CD4-positive, alpha-beta memory T cell (primary cell): Measurements from ENCODE around the gene FDX2. TPM values are rescaled to one million over a fixed set of nuclear protein-coding genes. Genes with fewer than 3 reads are reported as not detected.

Source experiments
- CTCF ChIA-PET: fragments of 350-600 bp; sonication (Branson Sonifier 250); formaldehyde crosslinking; loops from one replicate; lab custom pipeline; 2021; ENCODE audit warnings: inconsistent platforms; ENCODE audit not compliant: partially characterized antibody; lab: Charles Lee
- POLR2A ChIA-PET: fragments of 350-600 bp; sonication (Branson Sonifier 250); formaldehyde crosslinking; loops from one replicate; lab custom pipeline; 2021; ENCODE audit not compliant: partially characterized antibody; lab: Charles Lee
- DNase-seq, 5 donors: peaks; one replicate each; pipeline versions ENCODE4 v3.0.0 to v3.0.0-alpha.2; 2020 to 2022; ENCODE audit warnings: mixed read lengths in 1 of 5
- H3K27ac ChIP-seq: one replicate; pipeline ENCODE4 v1.7.0; 2013; ENCODE audit warnings: low read depth, low read length
- H3K27me3 ChIP-seq: 2 replicates; pipeline ENCODE4 v1.7.0; 2013; ENCODE audit warnings: mild to moderate bottlenecking, low read length, moderate library complexity; ENCODE audit not compliant: insufficient read depth
- H3K36me3 ChIP-seq: 2 replicates; pipeline ENCODE4 v1.7.0; 2013; ENCODE audit warnings: mild to moderate bottlenecking, low read length, moderate library complexity; ENCODE audit not compliant: insufficient read depth
- H3K4me1 ChIP-seq: 2 replicates; pipeline ENCODE4 v1.7.0; 2013; ENCODE audit warnings: mild to moderate bottlenecking, low read length, moderate library complexity; ENCODE audit not compliant: insufficient read depth
- H3K4me3 ChIP-seq, 2 donors: one replicate each; pipeline ENCODE4 v1.7.0; 2013; ENCODE audit warnings: low read length in 2 of 2, mild to moderate bottlenecking in 1 of 2
- H3K9me3 ChIP-seq, 2 donors: one replicate each; pipeline ENCODE4 v1.7.0; 2013; ENCODE audit warnings: low read length in 2 of 2, control low read depth in 1 of 2; ENCODE audit not compliant: control insufficient read depth in 1 of 2
- H3K27ac Mint-ChIP-seq, 7 donors: one replicate each; pipeline ENCODE4 v1.8.0; 2020 to 2021; ENCODE audit warnings: mixed read lengths in 7 of 7, mild to moderate bottlenecking in 6 of 7, inconsistent platforms in 3 of 7, moderate library complexity in 3 of 7
- H3K27me3 Mint-ChIP-seq, 2 donors: one replicate each; pipeline ENCODE4 v1.8.0; 2020 to 2021; ENCODE audit warnings: mixed read lengths in 2 of 2
- H3K36me3 Mint-ChIP-seq, 2 donors: one replicate each; pipeline ENCODE4 v1.8.0; 2020 to 2021; ENCODE audit warnings: mixed read lengths in 2 of 2, inconsistent platforms in 1 of 2, mild to moderate bottlenecking in 1 of 2
- H3K4me1 Mint-ChIP-seq, 4 donors: one replicate each; pipeline ENCODE4 v1.8.0; 2020 to 2021; ENCODE audit warnings: mixed read lengths in 4 of 4, mild to moderate bottlenecking in 1 of 4
- H3K4me3 Mint-ChIP-seq, 8 donors: one replicate each; pipeline ENCODE4 v1.8.0; 2020 to 2021; ENCODE audit warnings: mixed read lengths in 8 of 8, mild to moderate bottlenecking in 7 of 8, moderate library complexity in 6 of 8, inconsistent platforms in 3 of 8
- H3K9me3 Mint-ChIP-seq, 8 donors: one replicate each; pipeline ENCODE4 v1.8.0; 2020 to 2021; ENCODE audit warnings: mixed read lengths in 8 of 8, mild to moderate bottlenecking in 5 of 8, inconsistent platforms in 3 of 8, moderate library complexity in 1 of 8
- intact Hi-C: fragments of 100-400 bp; cut with micrococcal nuclease; formaldehyde crosslinking; loops from one replicate; pipeline ENCODE4 v1.15.1; 2023
- polyA plus RNA-seq, 2 donors: library from polyadenylated mRNA; unstranded; fragments of 300-500 nt; fragmentation: Illumina TruSeq; gene quantifications; one replicate each; pipeline ENCODE4 v1.2.3, GENCODE V29; 2021
- total RNA-seq, 2 experiments: library from RNA; stranded (reverse); gene quantifications; one replicate each; pipeline ENCODE4 v1.2.3, GENCODE V29; 2021

The FDX2 gene
- total and polyA plus RNA-seq, 4 experiments from 2014 or later, result 10.6 to 13.6 (median 11.0) TPM

- Mint-ChIP-seq H3K4me1 (no peaks in the 10 kb centered on the region), H3K9me3 (no peaks in the 10 kb centered on the region), H3K27ac (peak overlapping the region in 1 of 7 donors; percentile 41), H3K4me3 (no peak overlapping the region), H3K27me3 (no peaks in the 10 kb centered on the region), H3K36me3 (peaks cover 31 to 44% of the 10 kb centered on the region in 2 donors)
- intact Hi-C loops, result no loop called here
- H3K27ac ChIP-seq, result no peak overlapping the region
- no peaks in the 10 kb centered on the region for H3K4me1 ChIP-seq
- H3K4me3 ChIP-seq, result no peak overlapping the region
- CTCF ChIA-PET, result no interaction called here
- H3K9me3 ChIP-seq, result no peaks in the 10 kb centered on the region
- peaks cover 39% of the 10 kb centered on the region for H3K36me3 ChIP-seq
- peak in 3 of 5 donors; percentile 8 to 28 (median 23) for DNase-seq
- POLR2A ChIA-PET, result interaction anchor here (1.8 kb wide), 1 partner anchor 84 kb away, joined by 4 read pairs; no protein-coding TSS in a partner anchor
- no peaks in the 10 kb centered on the region for H3K27me3 ChIP-seq
These were observed 38.1 kb upstream of the FDX2 start for GRCh38 chr19:10353793-10354391.

DNA sequence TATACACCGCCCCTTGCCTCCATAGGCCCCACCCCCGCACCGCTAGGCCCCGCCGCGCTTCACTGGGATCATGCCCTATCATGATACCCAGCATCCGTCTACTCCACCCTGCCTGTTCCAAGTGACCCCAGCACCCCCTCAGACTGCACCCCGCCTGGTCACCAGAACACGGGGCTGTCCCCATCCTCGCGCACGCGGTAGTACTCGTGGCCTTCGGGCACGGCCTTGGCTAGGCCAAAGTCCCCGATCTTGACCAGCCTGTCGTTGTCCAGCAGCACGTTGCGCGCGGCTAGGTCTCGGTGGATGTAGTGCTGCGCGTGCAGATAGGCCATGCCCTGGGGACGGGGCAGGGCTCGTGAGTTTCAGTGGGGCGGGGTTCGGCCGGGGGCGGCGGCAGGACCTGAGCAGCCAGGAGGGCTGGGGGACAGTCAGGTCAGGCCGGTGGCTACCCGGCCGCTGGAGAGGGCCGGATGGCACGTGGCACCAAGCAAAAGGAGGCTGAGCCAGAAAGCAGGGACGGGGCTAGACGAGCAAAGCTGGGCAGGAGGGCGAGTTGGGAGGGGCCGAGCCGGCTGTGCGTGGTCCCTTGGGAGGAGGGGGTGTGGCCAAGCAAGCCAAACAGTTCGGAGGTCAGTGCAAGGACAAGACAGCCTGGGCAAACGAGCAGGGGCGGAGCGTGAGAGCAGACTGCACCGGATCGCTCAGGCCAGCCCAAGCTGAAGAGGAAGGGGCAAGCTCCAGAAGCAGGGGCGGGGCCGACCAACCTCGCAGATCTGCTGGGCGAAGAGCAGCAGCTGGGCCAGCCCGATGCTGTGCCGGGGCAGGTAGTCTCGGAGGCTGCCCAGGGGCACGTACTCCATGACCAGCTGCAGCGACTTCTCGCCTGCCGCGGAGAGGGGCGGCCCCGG, 37.2 kb upstream of the FDX2 start:
- H3K36me3 Mint-ChIP-seq, result peaks cover 27 to 44% of the 10 kb centered on the region in 2 donors
- no peak overlapping the region for H3K4me3 ChIP-seq
- H3K9me3 Mint-ChIP-seq, result no peaks in the 10 kb centered on the region
- POLR2A ChIA-PET, result interaction anchor here (1.8 kb wide), 1 partner anchor 83 kb away, joined by 4 read pairs; no protein-coding TSS in a partner anchor
- H3K27ac Mint-ChIP-seq, result no peak overlapping the region
- no peaks in the 10 kb centered on the region for H3K9me3 ChIP-seq
- CTCF ChIA-PET, result no interaction called here
- intact Hi-C loops, result no loop called here
- H3K27me3 Mint-ChIP-seq, result no peaks in the 10 kb centered on the region
- H3K4me1 Mint-ChIP-seq, result no peaks in the 10 kb centered on the region
- no peaks in the 10 kb centered on the region for H3K27me3 ChIP-seq
- no peaks in the 10 kb centered on the region for H3K4me1 ChIP-seq
- H3K36me3 ChIP-seq, result peaks cover 34% of the 10 kb centered on the region
- H3K4me3 Mint-ChIP-seq, result no peak overlapping the region
- no peak overlapping the region for H3K27ac ChIP-seq
- no peak for DNase-seq

DNA sequence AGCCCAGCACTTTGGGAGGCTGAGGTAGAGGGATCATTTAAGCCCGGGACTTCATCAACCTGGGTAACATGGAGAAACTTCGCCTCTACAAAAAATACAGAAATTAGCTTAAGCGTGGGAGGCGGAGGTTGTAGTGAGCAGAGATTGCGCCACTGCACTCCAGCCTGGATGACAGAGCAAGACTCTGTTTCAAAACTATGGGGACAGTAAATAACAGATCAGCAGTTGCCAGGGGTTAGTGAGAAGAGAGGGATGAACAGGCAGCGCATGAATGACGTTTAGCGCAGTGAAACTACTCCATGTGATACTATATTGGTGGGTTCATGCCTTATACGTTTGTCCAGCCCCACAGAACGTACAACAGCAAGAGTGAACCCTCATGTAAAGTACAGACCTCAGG, 30.7 kb upstream of the FDX2 start:
- Mint-ChIP-seq H3K36me3 (peaks cover 6 to 10% of the 10 kb centered on the region in 2 donors), H3K27ac (no peak overlapping the region), H3K4me1 (no peaks in the 10 kb centered on the region), H3K27me3 (no peaks in the 10 kb centered on the region), H3K9me3 (no peaks in the 10 kb centered on the region), H3K4me3 (no peak overlapping the region)
- POLR2A ChIA-PET, result no interaction called here
- Histone ChIP-seq H3K36me3 (peaks cover 6% of the 10 kb centered on the region), H3K4me1 (no peaks in the 10 kb centered on the region), H3K4me3 (no peak overlapping the region), H3K27ac (no peak overlapping the region), H3K9me3 (no peaks in the 10 kb centered on the region), H3K27me3 (no peaks in the 10 kb centered on the region)
- intact Hi-C loops, result no loop called here
- CTCF ChIA-PET, result no interaction called here
- DNase-seq, result no peak

GRCh38 chr19:10344780-10345179, 29.0 kb upstream of the FDX2 start:
- Mint-ChIP-seq H3K4me3 (no peak overlapping the region), H3K36me3 (no peaks in the 10 kb centered on the region), H3K27me3 (no peaks in the 10 kb centered on the region), H3K4me1 (peaks cover 3 to 10% (median 4%) of the 10 kb centered on the region in 4 donors), H3K9me3 (no peaks in the 10 kb centered on the region), H3K27ac (no peak overlapping the region)
- no peak overlapping the region for H3K27ac ChIP-seq
- H3K9me3 ChIP-seq, result no peaks in the 10 kb centered on the region
- CTCF ChIA-PET, result interaction anchor here (0.6 to 1.7 kb wide), 2 partner anchors 85 to 242 kb away, joined by 3 to 6 read pairs; no protein-coding TSS in a partner anchor
- intact Hi-C loops, result no loop called here
- peaks cover 6% of the 10 kb centered on the region for H3K4me1 ChIP-seq
- no peak overlapping the region for H3K4me3 ChIP-seq
- H3K36me3 ChIP-seq, result no peaks in the 10 kb centered on the region
- POLR2A ChIA-PET, result interaction anchor here (1.0 kb wide), 1 partner anchor 11 kb away, joined by 4 read pairs; the partner anchor contains the start of gene RAVER1
- H3K27me3 ChIP-seq, result no peaks in the 10 kb centered on the region
- DNase-seq, result no peak

- Histone ChIP-seq H3K36me3 (no peaks in the 10 kb centered on the region), H3K27me3 (no peaks in the 10 kb centered on the region), H3K4me1 (peaks cover 16% of the 10 kb centered on the region), H3K9me3 (no peaks in the 10 kb centered on the region), H3K4me3 (no peak overlapping the region), H3K27ac (no peak overlapping the region)
- no peak for DNase-seq
- peaks cover under 1 to 10% of the 10 kb centered on the region in 2 donors for H3K36me3 Mint-ChIP-seq
- intact Hi-C loops, result no loop called here
- ChIA-PET CTCF (no interaction called here), POLR2A (interaction anchor here (1.2 kb wide), 1 partner anchor 10 kb away, joined by 3 read pairs; the partner anchor contains the start of gene RAVER1)
- H3K4me3 Mint-ChIP-seq, result no peak overlapping the region
- H3K27me3 Mint-ChIP-seq, result no peaks in the 10 kb centered on the region
- peaks cover 11 to 23% (median 16%) of the 10 kb centered on the region in 4 donors for H3K4me1 Mint-ChIP-seq
- no peak overlapping the region for H3K27ac Mint-ChIP-seq
- no peaks in the 10 kb centered on the region for H3K9me3 Mint-ChIP-seq
These were observed 27.7 kb upstream of the FDX2 start for GRCh38 chr19:10343495-10343894.

DNA sequence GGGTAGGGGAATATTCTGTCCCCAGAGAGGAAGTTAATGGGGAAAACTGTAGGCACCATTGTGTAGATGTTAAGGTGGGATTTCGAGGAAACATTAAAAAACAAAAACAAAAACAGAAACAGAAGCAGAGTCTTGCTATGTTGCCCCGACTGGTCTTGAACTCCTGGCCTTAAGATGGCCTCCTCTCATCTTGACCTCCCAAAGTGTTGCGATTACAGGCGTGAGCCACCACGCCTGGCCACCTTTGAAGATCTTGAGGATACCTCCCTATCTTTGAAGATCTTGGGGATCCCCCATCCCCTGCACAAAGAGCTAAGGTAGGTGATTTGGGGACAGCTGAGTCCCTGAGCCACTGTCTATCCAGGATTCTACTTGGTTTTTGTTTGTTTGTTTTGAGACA, 24.2 kb upstream of the FDX2 start:
- peak overlapping the region; percentile 82 for H3K27ac ChIP-seq
- H3K36me3 ChIP-seq, result peaks cover 12% of the 10 kb centered on the region
- CTCF ChIA-PET, result interaction anchor here (1.0 to 2.5 kb wide), 3 partner anchors 10 to 70 kb away, joined by 4 to 12 read pairs (median 4); no protein-coding TSS in a partner anchor
- H3K27me3 Mint-ChIP-seq, result no peaks in the 10 kb centered on the region
- no peaks in the 10 kb centered on the region for H3K9me3 Mint-ChIP-seq
- peak overlapping the region; percentile 85 to 97 (median 96) for H3K27ac Mint-ChIP-seq
- POLR2A ChIA-PET, result interaction anchor here (0.8 to 1.0 kb wide), 3 partner anchors 40 to 236 kb away, joined by 3 to 6 read pairs (median 4); partner anchors contain the start of genes ICAM1 and TYK2
- peaks cover 35% of the 10 kb centered on the region for H3K4me1 ChIP-seq
- H3K4me3 ChIP-seq, result peak overlapping the region in 1 of 2 donors; percentile 80
- peaks cover 14 to 42% (median 25%) of the 10 kb centered on the region in 4 donors for H3K4me1 Mint-ChIP-seq
- no peaks in the 10 kb centered on the region for H3K27me3 ChIP-seq
- H3K4me3 Mint-ChIP-seq, result peak overlapping the region; percentile 91 to 99 (median 96)
- intact Hi-C loops, result loop anchor here (1.0 kb wide), 1 partner anchor 40 kb away; the partner anchor contains the start of gene TYK2
- no peak for DNase-seq
- H3K9me3 ChIP-seq, result no peaks in the 10 kb centered on the region
- H3K36me3 Mint-ChIP-seq, result peaks cover 3 to 18% of the 10 kb centered on the region in 2 donors
